Left ventricle myocardium inferior (tissue), 1 donor: ENCODE measurements around the gene SLC16A8. TPM values are rescaled to one million over a fixed set of nuclear protein-coding genes. Genes with fewer than 3 reads are reported as not detected.
"Not testable (repeated sequence)": the region's sequence is repeated elsewhere in the genome, so short reads cannot be mapped to it uniquely, and the experiment has no call there.

Experiments
- DNase-seq: peaks from one replicate; pipeline ENCODE4 v3.0.0-alpha.2; 2020
- H3K27ac ChIP-seq: fragments of 200-600 bp; replicated peaks from 2 replicates; pipeline ENCODE4 v1.8.0; 2021
- H3K27me3 ChIP-seq: fragments of 200-600 bp; 2 replicates; pipeline ENCODE4 v1.8.0; 2021; ENCODE audit warnings: low read depth
- H3K36me3 ChIP-seq: fragments of 200-600 bp; 2 replicates; pipeline ENCODE4 v1.8.0; 2021
- H3K4me1 ChIP-seq: fragments of 200-600 bp; 2 replicates; pipeline ENCODE4 v1.8.0; 2021
- H3K4me3 ChIP-seq: fragments of 200-600 bp; 2 replicates; pipeline ENCODE4 v1.8.0; 2021; ENCODE audit warnings: mild to moderate bottlenecking, moderate library complexity
- H3K9me3 ChIP-seq: fragments of 200-600 bp; replicated peaks from 2 replicates; pipeline ENCODE4 v1.8.0; 2021
- CTCF ChIP-seq: fragments of 200-600 bp; IDR thresholded peaks from 2 replicates; pipeline ENCODE4 v1.8.0; 2021; ENCODE audit warnings: antibody characterized with exemption, mild to moderate bottlenecking, borderline replicate concordance
- intact Hi-C: fragments of 100-400 bp; cut with micrococcal nuclease; formaldehyde crosslinking; loops from one replicate; pipeline ENCODE4 v1.11.0; 2022
- total RNA-seq: library from RNA; stranded (reverse); fragmentation: NEBNext Ultra II Directional; extraction: Animal tissue kit (Norgen Biotek cat#: 25700); gene quantifications from one replicate; pipeline ENCODE4 v1.2.1, GENCODE V29; 2021
- donor health status: DM: no; HTN: yes; CAD: no; lungs with severe emphysema.

Gene SLC16A8
- total RNA-seq, 1 donor from 2014 or later, result not detected

DNA sequence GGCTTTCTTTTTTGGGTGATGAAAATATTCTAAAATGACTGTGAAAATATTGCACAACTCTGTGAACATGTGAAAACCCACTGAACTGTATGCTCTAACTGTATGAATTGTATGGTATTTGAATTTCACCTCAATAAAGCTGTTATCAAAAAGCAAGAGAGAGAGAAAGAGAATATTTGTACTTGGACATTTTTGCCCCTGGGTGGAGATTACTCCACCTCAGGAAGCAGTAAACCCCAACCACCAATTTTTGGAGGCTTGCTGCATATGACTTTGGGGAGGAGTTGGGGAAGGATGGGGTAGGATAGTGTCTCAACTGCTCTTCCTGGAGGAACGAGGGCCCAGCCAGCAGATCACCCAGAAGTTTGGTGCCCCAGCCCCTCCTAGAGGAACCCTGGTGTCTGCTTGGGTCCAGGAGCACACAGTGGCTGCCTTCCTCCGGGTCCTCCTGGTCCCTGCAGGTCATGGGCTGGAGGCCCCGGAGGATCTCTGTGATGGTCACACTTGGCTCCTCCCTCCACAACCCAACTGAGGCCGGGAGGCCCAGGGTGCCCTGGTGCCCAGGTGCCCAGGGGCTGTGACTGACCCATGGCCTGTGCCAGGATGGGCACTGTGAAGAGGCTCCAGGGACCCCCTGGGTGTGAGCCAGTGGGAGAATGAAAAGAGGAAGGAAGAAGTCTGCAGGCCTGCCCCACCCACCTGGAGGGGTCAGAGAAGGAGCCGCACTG lies 42.1 kb downstream of the SLC16A8 start:
- H3K27me3 ChIP-seq, result no peaks in the 10 kb centered on the region
- no peaks in the 10 kb centered on the region for H3K36me3 ChIP-seq
- intact Hi-C loops, result loop anchor here (10.0 kb wide), 1 partner anchor 553 kb away; no protein-coding TSS in a partner anchor
- H3K4me1 ChIP-seq, result peaks cover 8% of the 10 kb centered on the region
- DNase-seq, result no peak
- no peak overlapping the region for H3K4me3 ChIP-seq
- TF ChIP-seq CTCF, result no peak
- no peak overlapping the region for H3K27ac ChIP-seq
- H3K9me3 ChIP-seq, result no peaks in the 10 kb centered on the region

DNA sequence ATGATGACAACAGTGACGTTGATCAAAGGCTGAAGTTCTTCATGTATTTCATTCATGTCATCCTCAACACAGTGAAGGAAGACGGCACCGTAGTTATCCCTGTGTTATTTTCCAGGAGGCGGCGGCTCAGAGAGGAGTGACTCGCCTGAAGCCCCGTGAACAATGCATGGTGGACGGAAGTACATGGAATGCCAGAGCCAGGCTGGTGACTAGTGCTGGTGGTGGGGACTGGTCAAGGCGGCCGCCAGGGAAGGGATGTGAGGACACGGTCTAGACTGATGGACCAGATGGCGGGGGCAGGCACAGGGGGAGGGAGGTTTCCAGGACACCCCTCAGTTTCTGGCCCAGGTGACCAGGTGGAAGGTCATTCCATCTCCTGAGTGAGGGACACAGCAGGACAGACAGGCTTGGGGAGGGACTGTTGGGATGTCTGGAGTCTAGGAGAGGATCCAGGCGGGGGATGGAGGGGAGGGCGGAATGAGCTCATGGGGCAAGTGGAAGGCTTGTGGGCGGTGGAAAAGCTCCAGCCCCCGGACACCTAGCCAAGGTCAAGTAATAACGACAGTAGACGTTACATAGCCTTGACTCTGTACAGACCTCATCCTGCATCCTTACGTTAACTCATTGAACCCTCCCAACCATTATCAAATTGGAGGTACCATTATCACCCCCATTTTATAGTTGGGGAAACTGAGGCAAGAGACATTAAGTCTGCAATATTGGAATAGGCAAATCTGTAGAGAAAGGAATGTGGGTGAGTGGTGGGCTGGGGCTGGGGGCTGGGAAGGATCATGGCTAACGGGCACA lies 42.8 kb downstream of the SLC16A8 start:
- no peak for DNase-seq

DNA sequence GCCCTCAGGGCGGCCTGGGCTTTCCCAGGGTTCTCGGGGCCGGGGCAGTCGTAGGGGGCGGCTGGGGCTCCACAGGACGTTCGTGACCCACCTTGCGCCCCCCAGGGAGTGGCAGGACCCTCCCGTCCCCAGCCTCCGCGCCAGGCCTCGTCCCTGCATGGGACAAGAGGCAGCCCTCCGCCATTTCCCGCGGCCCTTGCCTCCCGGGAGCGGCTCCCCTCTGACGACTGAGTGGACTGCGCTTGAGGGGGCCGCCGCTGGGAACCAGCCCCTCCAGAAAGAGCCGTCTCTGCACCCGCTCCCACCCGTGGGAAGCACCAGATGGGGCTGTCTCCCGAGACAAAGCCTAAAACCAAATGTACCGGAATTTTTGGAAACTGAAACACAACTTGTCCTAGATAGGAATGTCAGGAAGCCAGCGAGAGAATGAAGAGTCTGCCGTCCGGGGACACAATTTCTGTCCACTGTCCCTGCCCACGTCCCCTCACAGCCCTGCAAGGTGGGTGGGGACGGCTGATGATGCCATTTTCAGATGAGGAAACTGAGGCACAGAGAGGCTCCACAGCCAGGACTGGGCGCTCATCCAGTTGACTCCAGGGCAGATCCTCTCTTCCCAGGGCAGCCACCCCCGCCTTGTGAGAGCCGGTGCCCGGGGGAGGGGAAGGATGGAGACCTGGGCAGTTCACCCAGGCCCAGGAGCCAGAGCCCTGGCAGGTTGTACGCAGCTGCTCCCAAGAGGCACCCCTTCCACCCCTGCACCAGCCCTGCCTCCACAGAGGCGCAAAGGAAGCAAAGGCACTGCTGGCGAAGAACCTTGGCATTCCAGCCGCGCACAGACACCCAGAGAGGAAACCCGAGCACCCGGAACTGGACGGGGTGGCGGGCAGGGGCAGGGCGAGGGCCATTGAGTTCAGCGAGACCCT lies 44.8 kb downstream of the SLC16A8 start:
- no peak for TF ChIP-seq CTCF
- no peak for DNase-seq
- intact Hi-C loops, result no loop called here
- H3K4me3 ChIP-seq, result no peak overlapping the region
- peaks cover 22% of the 10 kb centered on the region for H3K4me1 ChIP-seq
- no peaks in the 10 kb centered on the region for H3K9me3 ChIP-seq
- H3K27ac ChIP-seq, result peak overlapping the region; percentile 84
- no peaks in the 10 kb centered on the region for H3K27me3 ChIP-seq
- no peaks in the 10 kb centered on the region for H3K36me3 ChIP-seq

More for the DNA sequence above, 42.8 kb downstream of the SLC16A8 start:
- Histone ChIP-seq H3K27ac (no peak overlapping the region), H3K27me3 (no peaks in the 10 kb centered on the region), H3K4me1 (peaks cover 8% of the 10 kb centered on the region), H3K9me3 (no peaks in the 10 kb centered on the region), H3K36me3 (no peaks in the 10 kb centered on the region), H3K4me3 (no peak overlapping the region)
- no peak for TF ChIP-seq CTCF
- intact Hi-C loops, result loop anchor here (10.0 kb wide), 1 partner anchor 554 kb away; no protein-coding TSS in a partner anchor

DNA sequence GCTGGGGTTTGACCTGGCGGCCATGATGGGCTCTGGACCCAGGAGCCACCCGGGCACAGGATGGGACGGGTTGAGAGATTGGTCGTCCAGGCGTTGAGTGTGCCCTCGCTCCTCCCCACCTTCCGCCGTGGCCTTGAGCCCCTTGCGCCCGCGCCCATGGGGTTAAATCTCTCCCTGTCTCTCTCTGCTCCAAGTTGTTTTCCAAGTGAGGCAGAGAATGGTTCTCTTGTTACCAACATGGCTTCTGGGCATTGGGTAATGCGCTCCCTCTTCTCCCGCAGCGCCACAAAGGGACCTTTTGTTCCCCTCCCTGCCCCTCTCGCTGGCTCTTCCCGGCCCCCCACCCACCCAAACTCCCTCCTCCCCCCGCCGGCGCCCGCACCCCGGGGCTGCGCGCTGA lies 45.6 kb downstream of the SLC16A8 start:
- no peak for DNase-seq
- no peaks in the 10 kb centered on the region for H3K36me3 ChIP-seq
- H3K9me3 ChIP-seq, result no peaks in the 10 kb centered on the region
- intact Hi-C loops, result no loop called here
- H3K27ac ChIP-seq, result peak overlapping the region; percentile 84
- TF ChIP-seq CTCF, result no peak
- H3K4me1 ChIP-seq, result peaks cover 29% of the 10 kb centered on the region
- no peak overlapping the region for H3K4me3 ChIP-seq
- no peaks in the 10 kb centered on the region for H3K27me3 ChIP-seq

GRCh38 chr22:38037367-38038150 lies 46.4 kb downstream of the SLC16A8 start:
- H3K4me1 ChIP-seq, result peaks cover 34% of the 10 kb centered on the region

More at GRCh38 chr22:38037367-38038150, 46.4 kb downstream of the SLC16A8 start:
- H3K4me3 ChIP-seq, intact Hi-C loops, H3K9me3 ChIP-seq, DNase-seq, H3K36me3 ChIP-seq, H3K27me3 ChIP-seq: not testable (repeated sequence)
- H3K27ac ChIP-seq, result peak overlapping the region; percentile 84
